CD14-positive monocyte (primary cell): ENCODE measurements around the gene PTPRD. TPM values are rescaled to one million over a fixed set of nuclear protein-coding genes. Genes with fewer than 3 reads are reported as not detected.

Experiments
- DNase-seq, 3 donors: peaks; one replicate each; pipeline ENCODE4 v3.0.0-alpha.2; 2011 to 2022
- H2AFZ ChIP-seq: 2 replicates; pipeline ENCODE4 v1.6.0; 2012; ENCODE audit warnings: mild to moderate bottlenecking, low read depth, low read length, inconsistent platforms; ENCODE audit not compliant: insufficient read depth, poor library complexity, severe bottlenecking
- H3K27ac ChIP-seq, 2 donors: 1 replicate in 1 of 2; 2 replicates in 1 of 2; pipeline ENCODE4 v1.5.1; 2012 to 2013; ENCODE audit warnings: low read length in 2 of 2, control low read depth in 1 of 2, inconsistent platforms in 1 of 2, low read depth in 1 of 2, mild to moderate bottlenecking in 1 of 2
- H3K27me3 ChIP-seq, 2 donors: one replicate each; pipeline versions ENCODE4 v1.6.0 to v1.6.1; 2011 to 2013; ENCODE audit warnings: low read length in 2 of 2; ENCODE audit not compliant: control insufficient read depth in 2 of 2, insufficient read depth in 2 of 2
- H3K36me3 ChIP-seq, 2 donors: replicated peaks in 1 of 2; 1 replicate in 1 of 2; 2 replicates in 1 of 2; pipeline versions ENCODE4 v1.5.1 to v1.6.1; 2012 to 2013; ENCODE audit warnings: low read length in 2 of 2, control low read depth in 1 of 2, inconsistent platforms in 1 of 2, mild to moderate bottlenecking in 1 of 2; ENCODE audit not compliant: insufficient read depth in 2 of 2, control insufficient read depth in 1 of 2
- H3K4me1 ChIP-seq, 2 donors: 1 replicate in 1 of 2; 2 replicates in 1 of 2; pipeline versions ENCODE4 v1.5.1 to v1.6.1; 2012 to 2013; ENCODE audit warnings: low read length in 2 of 2, control low read depth in 1 of 2, inconsistent platforms in 1 of 2, mild to moderate bottlenecking in 1 of 2, moderate library complexity in 1 of 2; ENCODE audit not compliant: insufficient read depth in 2 of 2, control insufficient read depth in 1 of 2
- H3K4me2 ChIP-seq: replicated peaks from 2 replicates; pipeline ENCODE3; 2012; ENCODE audit warnings: low read length, moderate library complexity, mild to moderate bottlenecking; ENCODE audit not compliant: poor library complexity, severe bottlenecking; ENCODE audit errors: extremely low read depth
- H3K4me3 ChIP-seq, 3 experiments: fragments of 200-600 bp in 1 of 3; sonication (generic) in 1 of 3; replicated peaks in 1 of 3; 1 replicate in 2 of 3; 2 replicates in 1 of 3; pipeline ENCODE4 v1.5.1; 2011 to 2013; ENCODE audit warnings: low read length in 3 of 3, mild to moderate bottlenecking in 3 of 3, control low read depth in 2 of 3, low read depth in 2 of 3, inconsistent platforms in 1 of 3, moderate library complexity in 1 of 3
- H3K79me2 ChIP-seq: 2 replicates; pipeline ENCODE4 v1.6.0; 2012; ENCODE audit warnings: mild to moderate bottlenecking, control low read depth, inconsistent platforms, low read length, moderate library complexity; ENCODE audit not compliant: insufficient read depth
- H3K9ac ChIP-seq: 2 replicates; pipeline ENCODE4 v1.6.0; 2017; ENCODE audit warnings: low read length, mild to moderate bottlenecking; ENCODE audit not compliant: insufficient read depth, poor library complexity, severe bottlenecking
- H3K9me3 ChIP-seq, 2 donors: replicated peaks in 1 of 2; 1 replicate in 1 of 2; 2 replicates in 1 of 2; pipeline versions ENCODE4 v1.5.1 to v1.6.1; 2012 to 2013; ENCODE audit warnings: low read length in 2 of 2, control low read depth in 1 of 2; ENCODE audit not compliant: control insufficient read depth in 1 of 2, insufficient read depth in 1 of 2
- H4K20me1 ChIP-seq: 2 replicates; pipeline ENCODE4 v1.6.0; 2012; ENCODE audit warnings: mild to moderate bottlenecking, low read length, control low read depth, moderate library complexity; ENCODE audit not compliant: insufficient read depth
- H3K27ac Mint-ChIP-seq, 7 donors: one replicate each; pipeline ENCODE4 v1.8.0; 2020; ENCODE audit warnings: mild to moderate bottlenecking in 7 of 7, mixed read lengths in 7 of 7, moderate library complexity in 6 of 7, inconsistent platforms in 2 of 7
- H3K27me3 Mint-ChIP-seq, 3 donors: one replicate each; pipeline ENCODE4 v1.8.0; 2021 to 2022; ENCODE audit warnings: low read depth in 3 of 3, mild to moderate bottlenecking in 3 of 3, mixed read lengths in 3 of 3, moderate library complexity in 3 of 3, inconsistent platforms in 1 of 3
- H3K36me3 Mint-ChIP-seq, 2 donors: one replicate each; pipeline ENCODE4 v1.8.0; 2020; ENCODE audit warnings: mixed read lengths in 2 of 2, inconsistent platforms in 1 of 2, mild to moderate bottlenecking in 1 of 2
- H3K4me1 Mint-ChIP-seq: one replicate; pipeline ENCODE4 v1.8.0; 2020; ENCODE audit warnings: mild to moderate bottlenecking, mixed read lengths
- H3K4me3 Mint-ChIP-seq, 2 donors: one replicate each; pipeline ENCODE4 v1.8.0; 2020; ENCODE audit warnings: mild to moderate bottlenecking in 2 of 2, mixed read lengths in 2 of 2, moderate library complexity in 1 of 2
- H3K9me3 Mint-ChIP-seq, 7 donors: one replicate each; pipeline ENCODE4 v1.8.0; 2020 to 2022; ENCODE audit warnings: mixed read lengths in 7 of 7, mild to moderate bottlenecking in 6 of 7, moderate library complexity in 6 of 7, inconsistent platforms in 2 of 7
- WGBS: methylation state at CpG from one replicate; pipeline ENCODE4 v1.1.5; 2013; ENCODE audit warnings: missing lambda C conversion rate; ENCODE audit not compliant: insufficient coverage; 5-methylcytosine and 5-hydroxymethylcytosine counted together
- intact Hi-C, 2 donors: fragments of 100-400 bp; cut with micrococcal nuclease; formaldehyde crosslinking; loops; one replicate each; pipeline versions ENCODE4 v1.15.0 to v1.15.1; 2023
- polyA plus RNA-seq, 3 donors: library from polyadenylated mRNA; depleted of rRNA in 1 of 3; unstranded in 2 of 3; stranded (reverse) in 1 of 3; fragments of 300-500 nt in 2 of 3; fragments of >200 nt in 1 of 3; fragmentation: Illumina TruSeq in 2 of 3; gene quantifications; 1 replicate in 2 of 3; 2 replicates in 1 of 3; pipeline ENCODE4 v1.2.3, GENCODE V29; 2012 to 2021
- TF ChIP-seq, protein P1 (sequence below): fragments of 200-600 bp; IDR thresholded peaks from one replicate; pipeline ENCODE4 v1.8.0; 2022; ENCODE audit warnings: antibody characterized with exemption, mild to moderate bottlenecking

Gene PTPRD
- polyA plus RNA-seq, 3 donors, result not detected

GRCh38 chr9:8649160-8649559, 1963.6 kb downstream of the PTPRD start:
- no peaks in the 10 kb centered on the region for H3K36me3 ChIP-seq
- peaks cover 30% of the 10 kb centered on the region for H3K4me1 Mint-ChIP-seq
- peak overlapping the region in 1 of 2 donors; percentile 20 for H3K27ac ChIP-seq
- intact Hi-C loops, result no loop called here
- no peaks in the 10 kb centered on the region for H3K79me2 ChIP-seq
- H3K9me3 Mint-ChIP-seq, result peaks cover 0 to 3% (median 0%) of the 10 kb centered on the region in 7 donors
- H3K27ac Mint-ChIP-seq, result peak overlapping the region; percentile 2 to 46 (median 30)
- H3K9ac ChIP-seq, result no peak overlapping the region
- H3K4me3 ChIP-seq, result no peak overlapping the region
- H3K9me3 ChIP-seq, result peaks cover 0 to 3% of the 10 kb centered on the region in 2 donors
- DNase-seq, result peak; percentile 36 to 50 (median 40)
- H3K27me3 Mint-ChIP-seq, result peaks cover 4 to 22% (median 15%) of the 10 kb centered on the region in 3 donors
- H3K4me2 ChIP-seq, result peak overlapping the region; percentile 14
- H3K4me3 Mint-ChIP-seq, result peak overlapping the region in 1 of 2 donors; percentile 53
- no peak overlapping the region for H2AFZ ChIP-seq
- TF ChIP-seq, protein P1, sequence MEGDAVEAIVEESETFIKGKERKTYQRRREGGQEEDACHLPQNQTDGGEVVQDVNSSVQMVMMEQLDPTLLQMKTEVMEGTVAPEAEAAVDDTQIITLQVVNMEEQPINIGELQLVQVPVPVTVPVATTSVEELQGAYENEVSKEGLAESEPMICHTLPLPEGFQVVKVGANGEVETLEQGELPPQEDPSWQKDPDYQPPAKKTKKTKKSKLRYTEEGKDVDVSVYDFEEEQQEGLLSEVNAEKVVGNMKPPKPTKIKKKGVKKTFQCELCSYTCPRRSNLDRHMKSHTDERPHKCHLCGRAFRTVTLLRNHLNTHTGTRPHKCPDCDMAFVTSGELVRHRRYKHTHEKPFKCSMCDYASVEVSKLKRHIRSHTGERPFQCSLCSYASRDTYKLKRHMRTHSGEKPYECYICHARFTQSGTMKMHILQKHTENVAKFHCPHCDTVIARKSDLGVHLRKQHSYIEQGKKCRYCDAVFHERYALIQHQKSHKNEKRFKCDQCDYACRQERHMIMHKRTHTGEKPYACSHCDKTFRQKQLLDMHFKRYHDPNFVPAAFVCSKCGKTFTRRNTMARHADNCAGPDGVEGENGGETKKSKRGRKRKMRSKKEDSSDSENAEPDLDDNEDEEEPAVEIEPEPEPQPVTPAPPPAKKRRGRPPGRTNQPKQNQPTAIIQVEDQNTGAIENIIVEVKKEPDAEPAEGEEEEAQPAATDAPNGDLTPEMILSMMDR, result no peak
- peaks cover 25 to 27% of the 10 kb centered on the region in 2 donors for H3K4me1 ChIP-seq
- H4K20me1 ChIP-seq, result no peaks in the 10 kb centered on the region
- WGBS, result no CpG with 5 or more reads among the region's 2 CpGs
- peaks cover 3 to 13% of the 10 kb centered on the region in 2 donors for H3K27me3 ChIP-seq
- H3K36me3 Mint-ChIP-seq, result no peaks in the 10 kb centered on the region

- H3K9me3 Mint-ChIP-seq, result peaks cover 0 to 3% (median under 1%) of the 10 kb centered on the region in 7 donors
- WGBS, result no CpG with 5 or more reads among the region's 2 CpGs
- H2AFZ ChIP-seq, result no peak overlapping the region
- no peaks in the 10 kb centered on the region for H3K79me2 ChIP-seq
- H3K4me1 Mint-ChIP-seq, result peaks cover 22% of the 10 kb centered on the region
- no peak overlapping the region for H3K27ac Mint-ChIP-seq
- H3K27me3 ChIP-seq, result peaks cover 3 to 13% of the 10 kb centered on the region in 2 donors
- peaks cover 0 to 3% of the 10 kb centered on the region in 2 donors for H3K9me3 ChIP-seq
- no peak overlapping the region for H3K27ac ChIP-seq
- no peaks in the 10 kb centered on the region for H4K20me1 ChIP-seq
- H3K4me2 ChIP-seq, result peak overlapping the region; percentile 4
- no peak overlapping the region for H3K4me3 Mint-ChIP-seq
- peaks cover 18 to 24% of the 10 kb centered on the region in 2 donors for H3K4me1 ChIP-seq
- peaks cover 4 to 23% (median 15%) of the 10 kb centered on the region in 3 donors for H3K27me3 Mint-ChIP-seq
- DNase-seq, result no peak
- H3K4me3 ChIP-seq, result no peak overlapping the region
- intact Hi-C loops, result no loop called here
- H3K36me3 Mint-ChIP-seq, result no peaks in the 10 kb centered on the region
- TF ChIP-seq, protein P1, result no peak
- no peaks in the 10 kb centered on the region for H3K36me3 ChIP-seq
- no peak overlapping the region for H3K9ac ChIP-seq
These were observed 1964.4 kb downstream of the PTPRD start for GRCh38 chr9:8648271-8648845.
